Left lobe of liver (tissue), 2 donors: ENCODE results near the gene CELA2B. TPM values are rescaled to one million over a fixed set of nuclear protein-coding genes. Genes with fewer than 3 reads are reported as not detected.
"Not testable (repeated sequence)": the region's sequence is repeated elsewhere in the genome, so short reads cannot be mapped to it uniquely, and the experiment has no call there.

ENCODE experiments used
- ATAC-seq: fragments of 200-7000 bp; cut with Tn5 transposase; one replicate; pipeline ENCODE4 v1.9.1; 2020; ENCODE audit warnings: mild to moderate bottlenecking, moderate library complexity
- DNase-seq: peaks from one replicate; pipeline ENCODE4 v3.0.0-alpha.2; 2020; ENCODE audit warnings: low spot score
- total RNA-seq: library from RNA; stranded (reverse); gene quantifications from one replicate; pipeline ENCODE4 v1.2.1, GENCODE V29; 2021
- donor health status: DM: no; HTN: no; CAD: no; lungs with moderate emphysema.
- donor health status: DM: no; HTN: yes; CAD: no.

Gene CELA2B
- total RNA-seq: 0.83 TPM

- DNase-seq (no peak), ATAC-seq (no peak)
Measured at GRCh38 chr1:15475752-15476314, at the start of gene CELA2B. Gene CELA2B (plus strand): TSS chr1:15476104. CDS start chr1:15476126, 22 bp downstream.

GRCh38 chr1:15426492-15427279 is 49.2 kb upstream of the CELA2B start:
- ATAC-seq: no peak
- no peak for DNase-seq

- no peak for DNase-seq
- ATAC-seq: no peak
Measured at GRCh38 chr1:15427280-15427666, 48.6 kb upstream of the CELA2B start.

GRCh38 chr1:15428252-15428651 is 47.7 kb upstream of the CELA2B start:
- not testable (repeated sequence) for DNase-seq, ATAC-seq

- ATAC-seq (no peak), DNase-seq (no peak)
Measured at GRCh38 chr1:15428815-15429435, 47.0 kb upstream of the CELA2B start.

- DNase-seq: no peak
Measured at GRCh38 chr1:15429701-15430149, 46.2 kb upstream of the CELA2B start.

GRCh38 chr1:15430787-15431570 is 44.9 kb upstream of the CELA2B start:
- DNase-seq: peak; percentile 73

More at GRCh38 chr1:15429701-15430149, 46.2 kb upstream of the CELA2B start:
- peak; percentile 49 for ATAC-seq

GRCh38 chr1:15431571-15431948 is 44.3 kb upstream of the CELA2B start:
- ATAC-seq: no peak

More at GRCh38 chr1:15430787-15431570, 44.9 kb upstream of the CELA2B start:
- ATAC-seq: peak; percentile 85

GRCh38 chr1:15432324-15432723 is 43.6 kb upstream of the CELA2B start:
- DNase-seq (no peak), ATAC-seq (no peak)

More at GRCh38 chr1:15431571-15431948, 44.3 kb upstream of the CELA2B start:
- DNase-seq: no peak

GRCh38 chr1:15433471-15433870 is 42.4 kb upstream of the CELA2B start:
- ATAC-seq (no peak), DNase-seq (no peak)

- not testable (repeated sequence) for DNase-seq
Measured at GRCh38 chr1:15434739-15435138, 41.2 kb upstream of the CELA2B start.

GRCh38 chr1:15435239-15436077 is 40.4 kb upstream of the CELA2B start:
- DNase-seq (no peak), ATAC-seq (no peak)

More at GRCh38 chr1:15434739-15435138, 41.2 kb upstream of the CELA2B start:
- peak; percentile 27 for ATAC-seq

GRCh38 chr1:15436881-15437442 is 38.9 kb upstream of the CELA2B start:
- ATAC-seq (no peak), DNase-seq (no peak)

GRCh38 chr1:15439325-15439724 is 36.6 kb upstream of the CELA2B start:
- DNase-seq (no peak), ATAC-seq (no peak)

GRCh38 chr1:15440357-15440756 is 35.5 kb upstream of the CELA2B start:
- ATAC-seq (no peak), DNase-seq (no peak)

GRCh38 chr1:15441247-15441646 is 34.7 kb upstream of the CELA2B start:
- DNase-seq (no peak), ATAC-seq (no peak)

GRCh38 chr1:15442119-15442518 is 33.8 kb upstream of the CELA2B start:
- DNase-seq: no peak
- ATAC-seq: no peak

- DNase-seq (no peak), ATAC-seq (no peak)
Measured at GRCh38 chr1:15442759-15443158, 33.1 kb upstream of the CELA2B start.

- no peak for DNase-seq
- ATAC-seq: no peak
Measured at GRCh38 chr1:15443281-15443680, 32.6 kb upstream of the CELA2B start.
